ENCODE data around the gene OR4D1. TPM values are rescaled to one million over a fixed set of nuclear protein-coding genes. Genes with fewer than 3 reads are reported as not detected.

Gene OR4D1
- total RNA-seq, 1 experiment from 2014 or later, result not detected

DNA sequence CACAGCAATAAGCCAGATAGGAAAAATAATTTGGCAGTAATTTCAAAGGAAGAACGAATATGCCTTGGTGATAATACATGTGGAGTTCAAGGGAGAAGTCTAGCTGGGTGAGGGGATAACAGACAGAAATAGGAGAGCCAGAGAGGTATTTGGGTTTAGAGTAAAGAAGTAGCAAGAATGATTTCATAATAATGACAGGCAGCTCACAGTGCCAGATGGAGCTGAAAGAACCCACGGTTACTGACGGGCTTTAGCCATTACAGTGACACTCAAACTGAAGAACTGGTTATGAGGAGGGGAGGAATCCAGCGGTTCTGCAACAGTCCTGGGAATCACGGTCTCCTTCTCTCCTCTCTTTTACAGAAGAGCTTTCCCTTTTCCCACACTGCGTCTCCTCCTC lies 2.2 kb downstream of the OR4D1 start:
- Histone ChIP-seq H3K9me3 (ENCODE audit: low read depth, low read length, poor library complexity, severe bottlenecking) (peaks cover 11% of the 10 kb centered on the region), H3K27me3 (replicated peaks; ENCODE audit: insufficient read depth, low read depth, low read length, poor library complexity) (peaks cover 99% of the 10 kb centered on the region), H3K4me1 (ENCODE audit: insufficient read depth, low read length, poor library complexity, severe bottlenecking) (no peaks in the 10 kb centered on the region), H3K36me3 (ENCODE audit: insufficient read depth, low read length, poor library complexity, severe bottlenecking) (no peaks in the 10 kb centered on the region), H3K4me3 (ENCODE audit: low read depth, low read length, poor library complexity, severe bottlenecking) (no peak overlapping the region), H3K27ac (ENCODE audit: low read depth, low read length, poor library complexity, severe bottlenecking) (no peak overlapping the region)
- intact Hi-C loops (cut with micrococcal nuclease; ENCODE audit: unreplicated experiment), result no loop called here
- TF ChIP-seq EZH2 (IDR thresholded peaks at IDR 0.05; ENCODE audit: borderline replicate concordance, low read depth, low read length, poor library complexity, severe bottlenecking), result no peak
- TF ChIP-seq, protein P1, sequence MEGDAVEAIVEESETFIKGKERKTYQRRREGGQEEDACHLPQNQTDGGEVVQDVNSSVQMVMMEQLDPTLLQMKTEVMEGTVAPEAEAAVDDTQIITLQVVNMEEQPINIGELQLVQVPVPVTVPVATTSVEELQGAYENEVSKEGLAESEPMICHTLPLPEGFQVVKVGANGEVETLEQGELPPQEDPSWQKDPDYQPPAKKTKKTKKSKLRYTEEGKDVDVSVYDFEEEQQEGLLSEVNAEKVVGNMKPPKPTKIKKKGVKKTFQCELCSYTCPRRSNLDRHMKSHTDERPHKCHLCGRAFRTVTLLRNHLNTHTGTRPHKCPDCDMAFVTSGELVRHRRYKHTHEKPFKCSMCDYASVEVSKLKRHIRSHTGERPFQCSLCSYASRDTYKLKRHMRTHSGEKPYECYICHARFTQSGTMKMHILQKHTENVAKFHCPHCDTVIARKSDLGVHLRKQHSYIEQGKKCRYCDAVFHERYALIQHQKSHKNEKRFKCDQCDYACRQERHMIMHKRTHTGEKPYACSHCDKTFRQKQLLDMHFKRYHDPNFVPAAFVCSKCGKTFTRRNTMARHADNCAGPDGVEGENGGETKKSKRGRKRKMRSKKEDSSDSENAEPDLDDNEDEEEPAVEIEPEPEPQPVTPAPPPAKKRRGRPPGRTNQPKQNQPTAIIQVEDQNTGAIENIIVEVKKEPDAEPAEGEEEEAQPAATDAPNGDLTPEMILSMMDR (conservative IDR thresholded peaks at IDR 0.05; ENCODE audit: low read depth, low read length), result no peak
- BruUV-seq (replicated peaks), result no TSS peak
- no peak for DNase-seq (ENCODE audit: low spot score)
- ChIA-PET CTCF (no interaction called here), POLR2A (ENCODE audit: low non-redundant PET) (no interaction called here)

DNA sequence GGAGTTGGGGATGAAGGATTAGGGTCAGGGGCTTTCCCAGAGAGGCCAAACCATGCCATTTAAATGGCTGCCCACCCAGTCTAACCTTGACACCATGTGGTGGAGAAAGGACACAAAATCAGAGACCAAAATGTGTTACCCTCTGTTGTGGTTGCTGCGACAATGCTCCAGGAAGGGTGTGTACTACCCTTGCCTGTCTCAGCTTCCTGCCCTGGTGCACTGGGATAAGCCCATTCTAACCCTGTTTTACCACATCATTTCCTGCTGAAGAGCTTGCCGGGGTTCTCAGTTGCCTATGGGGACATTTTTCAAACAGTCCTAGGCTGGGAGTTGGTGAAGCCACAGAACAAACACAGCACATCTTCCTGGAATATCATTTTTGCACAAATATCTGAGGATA lies 4.9 kb downstream of the OR4D1 start:
- POLR2A ChIA-PET (ENCODE audit: low non-redundant PET), result no interaction called here
- Histone ChIP-seq H3K4me3 (ENCODE audit: low read depth, low read length, poor library complexity, severe bottlenecking) (no peak overlapping the region), H3K36me3 (ENCODE audit: insufficient read depth, low read length, poor library complexity, severe bottlenecking) (no peaks in the 10 kb centered on the region), H3K27me3 (replicated peaks; ENCODE audit: insufficient read depth, low read depth, low read length, poor library complexity) (peaks cover 99% of the 10 kb centered on the region), H3K27ac (ENCODE audit: low read depth, low read length, poor library complexity, severe bottlenecking) (no peak overlapping the region), H3K4me1 (ENCODE audit: insufficient read depth, low read length, poor library complexity, severe bottlenecking) (no peaks in the 10 kb centered on the region), H3K9me3 (ENCODE audit: low read depth, low read length, poor library complexity, severe bottlenecking) (no peaks in the 10 kb centered on the region)
- DNase-seq (ENCODE audit: low spot score), result no peak
- no peak for TF ChIP-seq EZH2 (IDR thresholded peaks at IDR 0.05; ENCODE audit: borderline replicate concordance, low read depth, low read length, poor library complexity, severe bottlenecking)
- TF ChIP-seq, protein P1 (conservative IDR thresholded peaks at IDR 0.05; ENCODE audit: low read depth, low read length), result no peak
- CTCF ChIA-PET, result no interaction called here
- BruUV-seq (replicated peaks), result no TSS peak
- intact Hi-C loops (cut with micrococcal nuclease; ENCODE audit: unreplicated experiment), result no loop called here

DNA sequence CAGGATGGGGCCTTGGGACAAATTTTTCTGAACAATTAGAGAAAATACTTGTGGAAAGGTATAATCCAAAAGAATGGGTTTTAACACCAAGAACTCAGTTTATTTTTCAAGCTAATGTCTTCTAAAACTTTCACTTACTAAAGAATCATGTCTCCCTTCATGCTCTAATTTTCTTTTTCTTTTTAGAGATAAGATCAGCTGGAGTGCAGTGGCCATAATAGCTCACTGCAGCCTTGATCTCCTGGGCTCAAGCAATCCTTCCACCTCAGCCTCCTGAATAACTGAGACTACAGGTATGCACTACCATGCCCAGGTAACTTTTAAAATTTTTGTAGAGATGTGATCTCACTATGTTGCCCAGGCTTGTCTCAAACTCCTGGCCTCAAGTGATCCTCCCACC lies 5.5 kb downstream of the OR4D1 start:
- H3K36me3 ChIP-seq (ENCODE audit: insufficient read depth, low read length, poor library complexity, severe bottlenecking), result no peaks in the 10 kb centered on the region
- no peak for TF ChIP-seq EZH2 (IDR thresholded peaks at IDR 0.05; ENCODE audit: borderline replicate concordance, low read depth, low read length, poor library complexity, severe bottlenecking)
- TF ChIP-seq, protein P1 (conservative IDR thresholded peaks at IDR 0.05; ENCODE audit: low read depth, low read length), result no peak
- no peaks in the 10 kb centered on the region for H3K4me1 ChIP-seq (ENCODE audit: insufficient read depth, low read length, poor library complexity, severe bottlenecking)
- H3K27ac ChIP-seq (ENCODE audit: low read depth, low read length, poor library complexity, severe bottlenecking), result no peak overlapping the region
- no TSS peak for BruUV-seq (replicated peaks)
- DNase-seq (ENCODE audit: low spot score), result no peak
- intact Hi-C loops (cut with micrococcal nuclease; ENCODE audit: unreplicated experiment), result no loop called here
- H3K27me3 ChIP-seq (replicated peaks; ENCODE audit: insufficient read depth, low read depth, low read length, poor library complexity), result peaks cover 100% of the 10 kb centered on the region
- no peak overlapping the region for H3K4me3 ChIP-seq (ENCODE audit: low read depth, low read length, poor library complexity, severe bottlenecking)
- ChIA-PET POLR2A (ENCODE audit: low non-redundant PET) (no interaction called here), CTCF (no interaction called here)
- H3K9me3 ChIP-seq (ENCODE audit: low read depth, low read length, poor library complexity, severe bottlenecking), result no peaks in the 10 kb centered on the region
